HFF-Myc (cell line): Measurements from ENCODE around the gene NEK1.

Source experiments
- DNase-seq: peaks from one replicate; pipeline ENCODE4 v3.0.0-alpha.2; 2011; ENCODE audit warnings: low read depth; ENCODE audit errors: extremely low read depth
- H3K4me3 ChIP-seq: replicated peaks from 2 replicates; pipeline ENCODE4 v1.5.1; 2011; ENCODE audit warnings: low read depth, mild to moderate bottlenecking, control low read depth, low read length
- TF ChIP-seq, protein P1 (sequence below): IDR thresholded peaks from 2 replicates; pipeline ENCODE4 v1.5.1; 2012; ENCODE audit warnings: mild to moderate bottlenecking, low read depth, low read length, control low read depth; ENCODE audit errors: missing control alignments

Gene NEK1

DNA sequence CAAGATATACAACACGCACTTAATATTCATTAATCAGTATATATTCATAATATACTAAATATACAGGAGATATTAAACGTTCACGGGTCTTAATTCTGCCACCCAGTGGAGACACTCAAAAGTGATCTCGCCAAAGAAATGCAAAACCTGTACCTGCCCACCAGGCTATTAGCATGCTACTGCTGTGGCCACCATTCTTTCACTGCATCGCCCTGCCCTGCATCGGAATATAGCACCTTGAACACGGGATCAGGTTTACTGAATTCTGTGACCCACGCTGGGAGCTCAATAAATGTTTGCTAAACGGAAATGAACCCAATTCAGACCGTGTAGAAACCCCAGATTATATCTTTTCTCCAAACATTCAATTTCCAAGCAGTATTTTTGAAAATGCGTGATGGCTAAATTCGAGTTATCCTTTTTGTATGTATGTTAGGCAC is 7.2 kb upstream of the NEK1 start:
- DNase-seq = no peak
- H3K4me3 ChIP-seq = peak overlapping the region; percentile 79
- TF ChIP-seq, protein P1, sequence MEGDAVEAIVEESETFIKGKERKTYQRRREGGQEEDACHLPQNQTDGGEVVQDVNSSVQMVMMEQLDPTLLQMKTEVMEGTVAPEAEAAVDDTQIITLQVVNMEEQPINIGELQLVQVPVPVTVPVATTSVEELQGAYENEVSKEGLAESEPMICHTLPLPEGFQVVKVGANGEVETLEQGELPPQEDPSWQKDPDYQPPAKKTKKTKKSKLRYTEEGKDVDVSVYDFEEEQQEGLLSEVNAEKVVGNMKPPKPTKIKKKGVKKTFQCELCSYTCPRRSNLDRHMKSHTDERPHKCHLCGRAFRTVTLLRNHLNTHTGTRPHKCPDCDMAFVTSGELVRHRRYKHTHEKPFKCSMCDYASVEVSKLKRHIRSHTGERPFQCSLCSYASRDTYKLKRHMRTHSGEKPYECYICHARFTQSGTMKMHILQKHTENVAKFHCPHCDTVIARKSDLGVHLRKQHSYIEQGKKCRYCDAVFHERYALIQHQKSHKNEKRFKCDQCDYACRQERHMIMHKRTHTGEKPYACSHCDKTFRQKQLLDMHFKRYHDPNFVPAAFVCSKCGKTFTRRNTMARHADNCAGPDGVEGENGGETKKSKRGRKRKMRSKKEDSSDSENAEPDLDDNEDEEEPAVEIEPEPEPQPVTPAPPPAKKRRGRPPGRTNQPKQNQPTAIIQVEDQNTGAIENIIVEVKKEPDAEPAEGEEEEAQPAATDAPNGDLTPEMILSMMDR = peak; percentile 36

DNA sequence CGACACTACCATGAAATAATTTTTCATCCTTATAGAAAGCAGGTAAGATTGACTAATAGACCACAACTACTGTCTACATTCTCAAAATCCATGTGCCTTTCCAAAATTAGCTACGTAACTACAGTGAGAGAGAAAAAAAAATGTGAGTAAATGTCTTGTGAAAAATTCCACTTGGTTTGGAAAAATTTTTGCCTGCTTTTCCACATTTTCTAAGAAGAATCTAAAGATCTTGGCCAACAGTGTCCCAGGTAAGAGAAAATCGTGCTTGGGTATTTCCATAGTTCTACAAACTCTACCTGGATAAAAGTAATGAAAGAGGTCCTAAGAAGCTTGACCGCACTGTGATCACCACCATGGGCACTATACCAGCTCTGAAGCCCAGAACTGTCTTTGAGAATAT is 6.6 kb upstream of the NEK1 start:
- TF ChIP-seq, protein P1 = no peak
- no peak for DNase-seq
- no peak overlapping the region for H3K4me3 ChIP-seq

DNA sequence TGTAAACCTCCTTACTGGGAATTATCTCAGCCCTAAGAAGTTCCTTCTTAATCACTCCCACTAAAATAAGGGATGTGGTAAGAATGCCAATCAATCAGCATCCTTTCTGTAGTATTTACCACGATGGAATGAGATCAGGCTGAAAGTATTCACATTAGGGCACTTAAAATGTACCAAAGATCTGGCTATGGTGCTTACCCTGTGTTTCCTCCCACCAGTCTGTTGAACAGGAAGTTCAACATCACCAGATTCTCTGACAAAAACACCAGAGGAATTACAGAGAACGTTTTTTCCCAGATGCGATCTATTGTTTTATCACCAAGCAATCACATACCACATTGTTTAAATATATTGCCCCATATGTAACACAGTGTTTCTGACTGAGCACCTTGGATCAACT is 5.9 kb upstream of the NEK1 start:
- DNase-seq = no peak
- no peak overlapping the region for H3K4me3 ChIP-seq
- TF ChIP-seq, protein P1 = no peak

DNA sequence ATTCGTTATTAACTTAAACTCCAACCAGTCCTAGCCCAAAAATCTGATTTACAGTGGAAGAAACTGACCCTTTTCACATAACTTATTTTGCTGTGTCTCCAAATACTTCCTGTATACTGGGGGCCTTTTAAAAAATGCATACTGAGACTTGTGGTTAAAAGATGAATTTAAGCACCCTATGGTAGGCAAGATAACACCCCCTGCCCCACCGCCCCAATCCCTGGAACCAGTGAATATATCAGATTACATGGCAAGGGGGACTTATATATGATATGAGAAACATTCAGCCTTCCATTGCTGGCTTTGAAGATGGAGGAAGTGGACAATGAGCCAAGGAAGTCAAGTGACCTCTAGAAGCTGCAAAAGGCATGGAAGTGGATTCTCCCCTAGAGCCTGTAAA is 4.9 kb upstream of the NEK1 start:
- H3K4me3 ChIP-seq = no peak overlapping the region
- DNase-seq = no peak
- TF ChIP-seq, protein P1 = no peak

DNA sequence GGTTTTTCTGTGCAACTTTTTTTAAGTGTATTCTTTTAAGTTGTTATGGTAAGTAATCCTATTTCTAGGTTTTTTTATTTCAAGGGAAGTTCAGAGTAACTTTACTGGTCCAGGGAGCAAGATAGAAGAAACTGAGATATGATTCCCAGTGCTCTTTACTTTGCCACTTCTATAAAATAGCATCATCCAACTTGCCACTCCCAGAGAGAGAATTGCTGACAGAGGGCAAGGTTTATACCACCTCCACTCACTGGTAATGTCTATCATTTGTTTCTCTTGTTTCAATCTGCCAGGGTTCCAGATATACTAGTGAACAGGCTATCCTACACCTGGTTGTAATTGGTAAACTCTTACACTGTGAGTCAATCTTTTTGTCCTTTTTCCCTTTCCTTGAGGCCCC is 4.5 kb upstream of the NEK1 start:
- TF ChIP-seq, protein P1 = no peak
- DNase-seq = no peak
- H3K4me3 ChIP-seq = no peak overlapping the region

DNA sequence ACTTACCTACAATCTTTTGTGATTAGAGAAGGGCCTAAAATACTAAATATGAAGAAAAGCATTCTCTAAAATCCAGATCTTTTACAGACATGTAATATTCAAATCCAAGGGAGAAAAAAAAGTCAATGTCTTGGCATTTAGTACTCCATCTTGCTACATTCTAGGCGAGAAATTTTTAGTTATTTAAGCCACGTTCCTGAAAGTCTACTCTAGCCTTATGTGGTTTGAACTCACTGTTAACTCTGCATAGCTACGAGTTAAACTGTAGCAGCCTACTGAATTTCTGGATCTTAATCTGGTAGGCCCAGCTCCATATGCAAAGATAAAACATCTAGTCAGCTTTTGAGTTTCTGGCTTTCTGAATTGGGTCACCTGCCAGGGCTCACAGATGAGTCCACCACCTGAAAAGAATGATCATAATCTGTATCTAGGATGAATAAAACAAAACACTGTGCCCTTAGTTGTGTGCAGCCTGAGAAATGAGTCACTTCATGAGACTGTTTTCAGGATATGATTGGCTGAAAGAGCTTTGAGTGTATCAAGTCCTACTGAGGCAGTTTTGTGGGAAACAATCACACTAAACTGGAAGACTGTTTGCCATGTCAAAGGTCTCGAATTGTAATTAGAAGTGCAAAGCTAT is 3.2 kb upstream of the NEK1 start:
- no peak overlapping the region for H3K4me3 ChIP-seq
- TF ChIP-seq, protein P1 = no peak
- DNase-seq = no peak
